GM21447 (cell line): ENCODE data around the gene RPTOR.

Source experiments
- ATAC-seq: cut with Tn5 transposase; IDR thresholded peaks from one replicate; pipeline ENCODE4 v1.9.1; 2021; ENCODE audit not compliant: unreplicated experiment

Gene RPTOR

GRCh38 chr17:80774146-80774545 is 229.5 kb downstream of the RPTOR start:
- ATAC-seq, result no peak

GRCh38 chr17:80774643-80775281 is 230.1 kb downstream of the RPTOR start:
- ATAC-seq, result no peak

GRCh38 chr17:80775863-80776262 is 231.2 kb downstream of the RPTOR start:
- ATAC-seq, result no peak

- no peak for ATAC-seq
Measured at GRCh38 chr17:80777274-80777673, 232.6 kb downstream of the RPTOR start.

- no peak for ATAC-seq
Measured at GRCh38 chr17:80778716-80779115, 234.1 kb downstream of the RPTOR start.

GRCh38 chr17:80779336-80779735 is 234.7 kb downstream of the RPTOR start:
- no peak for ATAC-seq

- no peak for ATAC-seq
Measured at GRCh38 chr17:80779961-80780380, 235.3 kb downstream of the RPTOR start.

GRCh38 chr17:80780381-80781198 is 236.0 kb downstream of the RPTOR start:
- ATAC-seq, result peak; percentile 83

GRCh38 chr17:80781211-80781610 is 236.6 kb downstream of the RPTOR start:
- ATAC-seq, result no peak

GRCh38 chr17:80781807-80782277 is 237.2 kb downstream of the RPTOR start:
- ATAC-seq, result no peak

- no peak for ATAC-seq
Measured at GRCh38 chr17:80782536-80783427, 238.1 kb downstream of the RPTOR start.

- no peak for ATAC-seq
Measured at GRCh38 chr17:80783486-80783885, 238.8 kb downstream of the RPTOR start.

- ATAC-seq, result no peak
Measured at GRCh38 chr17:80783971-80784370, 239.3 kb downstream of the RPTOR start.

- no peak for ATAC-seq
Measured at GRCh38 chr17:80785477-80786178, 241.0 kb downstream of the RPTOR start.

- ATAC-seq, result no peak
Measured at GRCh38 chr17:80786470-80786869, 241.8 kb downstream of the RPTOR start.

GRCh38 chr17:80786887-80787286 is 242.2 kb downstream of the RPTOR start:
- ATAC-seq, result no peak

- ATAC-seq, result no peak
Measured at GRCh38 chr17:80787881-80788280, 243.2 kb downstream of the RPTOR start.

- no peak for ATAC-seq
Measured at GRCh38 chr17:80789356-80789902, 244.8 kb downstream of the RPTOR start.

- ATAC-seq, result peak; percentile 68
Measured at GRCh38 chr17:80790021-80790765, 245.6 kb downstream of the RPTOR start.
